Thyroid gland (tissue), 4 donors: ENCODE data around the gene MEAK7. TPM values are rescaled to one million over a fixed set of nuclear protein-coding genes. Genes with fewer than 3 reads are reported as not detected.

Experiments
- DNase-seq, 2 donors: peaks; one replicate each; pipeline ENCODE4 v3.0.0-alpha.2; 2019
- H3K27ac ChIP-seq, 3 donors: fragments of 200-600 bp; sonication (generic); 1 replicate in 2 of 3; 2 replicates in 1 of 3; pipeline ENCODE4 v1.5.1; 2016 to 2019; ENCODE audit warnings: mild to moderate bottlenecking in 1 of 3, moderate library complexity in 1 of 3
- H3K27me3 ChIP-seq: fragments of 200-600 bp; sonication (generic); one replicate; pipeline ENCODE4 v1.5.1; 2019
- H3K36me3 ChIP-seq, 2 donors: fragments of 200-600 bp; sonication (generic); one replicate each; pipeline ENCODE4 v1.5.1; 2016 to 2019
- H3K4me1 ChIP-seq, 2 donors: fragments of 200-600 bp; sonication (generic); one replicate each; pipeline ENCODE4 v1.5.1; 2017 to 2019
- H3K4me3 ChIP-seq, 3 donors: fragments of 200-600 bp; sonication (generic); replicated peaks in 1 of 3; 1 replicate in 2 of 3; 2 replicates in 1 of 3; pipeline ENCODE4 v1.5.1; 2016; ENCODE audit warnings: mild to moderate bottlenecking in 1 of 3
- H3K9me3 ChIP-seq: fragments of 200-600 bp; sonication (generic); one replicate; pipeline ENCODE4 v1.5.1; 2017
- CTCF ChIP-seq, 6 experiments: fragments of 200-600 bp in 3 of 6; fragments of 450-650 bp in 3 of 6; sonication (generic) in 3 of 6; IDR thresholded peaks; one replicate each; pipeline ENCODE4 v1.5.1; 2016 to 2019; ENCODE audit warnings: antibody characterized with exemption in 6 of 6, mild to moderate bottlenecking in 2 of 6, inconsistent platforms in 1 of 6, moderate library complexity in 1 of 6
- POLR2A ChIP-seq, 2 donors: fragments of 450-650 bp; IDR thresholded peaks; one replicate each; pipeline ENCODE4 v1.6.1; 2017; ENCODE audit warnings: antibody characterized with exemption in 2 of 2, mild to moderate bottlenecking in 2 of 2, moderate library complexity in 1 of 2
- WGBS, 2 donors: methylation state at CpG; one replicate each; pipeline ENCODE4 v1.1.5; 2017; 5-methylcytosine and 5-hydroxymethylcytosine counted together
- intact Hi-C: fragments of 100-400 bp; cut with DNase I; formaldehyde crosslinking; loops from one replicate; pipeline ENCODE4 v1.15.1; 2023
- total RNA-seq, 4 donors: library from RNA; depleted of rRNA; stranded (reverse); fragments of >200 nt; gene quantifications; one replicate each; pipeline ENCODE4 v1.2.3, GENCODE V29; 2016

MEAK7 gene
- total RNA-seq, 4 donors from 2014 or later = 14.5 to 19.2 (median 16.3) TPM

- H3K9me3 ChIP-seq = no peaks in the 10 kb centered on the region
- intact Hi-C loops = no loop called here
- H3K4me1 ChIP-seq = no peaks in the 10 kb centered on the region
- H3K4me3 ChIP-seq = no peak overlapping the region
- peak in 1 of 2 donors; percentile 26 for DNase-seq
- peak overlapping the region; percentile 47 to 65 (median 56) for H3K27ac ChIP-seq
- H3K36me3 ChIP-seq = no peaks in the 10 kb centered on the region
- WGBS, 2 donors = 72 to 76% methylated on average over 25 of the region's 25 CpGs
- TF ChIP-seq CTCF (IDR thresholded peaks at IDR 0.05) = no peak
- no peak for TF ChIP-seq POLR2A (IDR thresholded peaks at IDR 0.05)
- H3K27me3 ChIP-seq = no peaks in the 10 kb centered on the region
Observed at GRCh38 chr16:84548971-84549844, 44.7 kb upstream of the MEAK7 start.

GRCh38 chr16:84548508-84548907 is 44.0 kb upstream of the MEAK7 start:
- intact Hi-C loops = no loop called here
- Histone ChIP-seq H3K9me3 (no peaks in the 10 kb centered on the region), H3K27me3 (no peaks in the 10 kb centered on the region), H3K27ac (peak overlapping the region in 1 of 3 donors; percentile 65), H3K4me1 (no peaks in the 10 kb centered on the region), H3K4me3 (no peak overlapping the region), H3K36me3 (no peaks in the 10 kb centered on the region)
- TF ChIP-seq CTCF (IDR thresholded peaks at IDR 0.05) (no peak), POLR2A (IDR thresholded peaks at IDR 0.05) (no peak)
- DNase-seq = no peak
- WGBS, 2 donors = 80 to 83% methylated on average over 8 of the region's 8 CpGs

GRCh38 chr16:84547546-84548061 is 43.1 kb upstream of the MEAK7 start:
- TF ChIP-seq POLR2A (IDR thresholded peaks at IDR 0.05) (no peak), CTCF (IDR thresholded peaks at IDR 0.05) (no peak)
- no peaks in the 10 kb centered on the region for H3K36me3 ChIP-seq
- no peaks in the 10 kb centered on the region for H3K27me3 ChIP-seq
- no peaks in the 10 kb centered on the region for H3K4me1 ChIP-seq
- intact Hi-C loops = no loop called here
- 74 to 77% methylated on average over 11 to 12 of the region's 12 CpGs for WGBS, 2 donors
- no peaks in the 10 kb centered on the region for H3K9me3 ChIP-seq
- no peak overlapping the region for H3K27ac ChIP-seq
- H3K4me3 ChIP-seq = no peak overlapping the region
- no peak for DNase-seq

GRCh38 chr16:84546669-84547545 is 42.4 kb upstream of the MEAK7 start:
- intact Hi-C loops = no loop called here
- 68 to 78% methylated on average over 22 of the region's 22 CpGs for WGBS, 2 donors

More at GRCh38 chr16:84546669-84547545, 42.4 kb upstream of the MEAK7 start:
- H3K4me3 ChIP-seq = no peak overlapping the region
- H3K9me3 ChIP-seq = no peaks in the 10 kb centered on the region
- no peak overlapping the region for H3K27ac ChIP-seq
- no peaks in the 10 kb centered on the region for H3K27me3 ChIP-seq
- H3K36me3 ChIP-seq = no peaks in the 10 kb centered on the region
- DNase-seq = no peak
- no peaks in the 10 kb centered on the region for H3K4me1 ChIP-seq
- no peak for TF ChIP-seq POLR2A (IDR thresholded peaks at IDR 0.05)
- TF ChIP-seq CTCF (IDR thresholded peaks at IDR 0.05) = no peak
